Caco-2 (cell line): Measurements from ENCODE around the gene FSTL3. TPM values are rescaled to one million over a fixed set of nuclear protein-coding genes. Genes with fewer than 3 reads are reported as not detected.
"Not testable (repeated sequence)": the region's sequence is repeated elsewhere in the genome, so short reads cannot be mapped to it uniquely, and the experiment has no call there.

ENCODE experiments used
- BruUV-seq: library from RNA; stranded (reverse); fragments of 400-500 nt; replicated peaks from 2 replicates; lab custom pipeline; 2021; lab: Mats Ljungman, UMichigan
- CTCF ChIA-PET: fragments of 300-600 bp; sonication (Branson Sonifier 250); formaldehyde crosslinking; loops from one replicate; lab custom pipeline; 2022; ENCODE audit warnings: antibody characterized with exemption; lab: Charles Lee
- POLR2A ChIA-PET: fragments of 300-600 bp; sonication (Branson Sonifier 250); formaldehyde crosslinking; loops from one replicate; lab custom pipeline; 2022; ENCODE audit warnings: antibody characterized with exemption; lab: Charles Lee
- DNase-seq, 2 experiments: peaks; one replicate each; pipeline versions ENCODE4 v3.0.0 to v3.0.0-alpha.2; 2020 to 2022
- H3K27me3 ChIP-seq: replicated peaks from 2 replicates; pipeline ENCODE4 v1.6.0; 2011; ENCODE audit warnings: low read length; ENCODE audit not compliant: control insufficient read depth, insufficient read depth
- H3K36me3 ChIP-seq: 2 replicates; pipeline ENCODE4 v1.5.1; 2011; ENCODE audit warnings: low read length; ENCODE audit not compliant: control insufficient read depth, insufficient read depth
- H3K4me1 ChIP-seq: fragments of 250-450 bp; sonication (Bioruptor Pico); 2 replicates; pipeline ENCODE4 v1.5.1; 2020; ENCODE audit warnings: mild to moderate bottlenecking
- H3K4me3 ChIP-seq: 2 replicates; pipeline ENCODE4 v1.5.1; 2011; ENCODE audit warnings: low read depth, mild to moderate bottlenecking, control low read depth, low read length
- H3K9me3 ChIP-seq: fragments of 250-450 bp; sonication (Bioruptor Pico); 2 replicates; pipeline ENCODE4 v1.5.1; 2020; ENCODE audit warnings: mild to moderate bottlenecking, moderate library complexity
- H3K27ac Mint-ChIP-seq: one replicate; pipeline ENCODE4 v1.8.0; 2022; ENCODE audit warnings: mixed read lengths; ENCODE audit not compliant: unreplicated experiment
- H3K27me3 Mint-ChIP-seq: one replicate; pipeline ENCODE4 v1.8.0; 2022; ENCODE audit warnings: mixed read lengths; ENCODE audit not compliant: insufficient read depth, unreplicated experiment
- H3K36me3 Mint-ChIP-seq: one replicate; pipeline ENCODE4 v1.8.0; 2022; ENCODE audit warnings: mild to moderate bottlenecking, mixed read lengths; ENCODE audit not compliant: insufficient read depth, unreplicated experiment
- H3K4me1 Mint-ChIP-seq: one replicate; pipeline ENCODE4 v1.8.0; 2022; ENCODE audit warnings: low read depth, mixed read lengths; ENCODE audit not compliant: unreplicated experiment
- H3K4me3 Mint-ChIP-seq: one replicate; pipeline ENCODE4 v1.8.0; 2022; ENCODE audit warnings: mild to moderate bottlenecking, moderate library complexity, mixed read lengths; ENCODE audit not compliant: unreplicated experiment
- H3K9me3 Mint-ChIP-seq: one replicate; pipeline ENCODE4 v1.8.0; 2022; ENCODE audit warnings: mixed read lengths; ENCODE audit not compliant: unreplicated experiment
- intact Hi-C: fragments of 100-400 bp; cut with micrococcal nuclease; formaldehyde crosslinking; loops from one replicate; pipeline ENCODE4 v1.10.0; 2022; ENCODE audit not compliant: unreplicated experiment
- total RNA-seq: library from RNA; stranded (reverse); gene quantifications from 2 replicates; pipeline ENCODE4 v1.2.3, GENCODE V29; 2022
- TF ChIP-seq, protein P1 (sequence below), 2 experiments: fragments of 200-600 bp in 1 of 2; IDR thresholded peaks; 1 replicate in 1 of 2; 2 replicates in 1 of 2; pipeline versions ENCODE4 v1.5.1 to v1.8.0; 2011 to 2022; ENCODE audit warnings: antibody characterized with exemption in 1 of 2, control low read depth in 1 of 2, inconsistent platforms in 1 of 2, low read depth in 1 of 2, low read length in 1 of 2, mild to moderate bottlenecking in 1 of 2, moderate library complexity in 1 of 2; ENCODE audit not compliant: insufficient read depth in 1 of 2, severe bottlenecking in 1 of 2, unreplicated experiment in 1 of 2

FSTL3 gene
- total RNA-seq, 1 experiment from 2014 or later = 26.3 TPM

- H3K9me3 ChIP-seq, H3K9me3 Mint-ChIP-seq, H3K36me3 ChIP-seq, BruUV-seq, H3K27me3 ChIP-seq, H3K4me3 ChIP-seq, H3K27me3 Mint-ChIP-seq, intact Hi-C loops, H3K4me1 Mint-ChIP-seq, CTCF ChIA-PET: not testable (repeated sequence)
- H3K36me3 Mint-ChIP-seq = peaks cover 25% of the 10 kb centered on the region
- POLR2A ChIA-PET = interaction anchor here (1.5 kb wide), 1 partner anchor 12 kb away, joined by 4 read pairs; no protein-coding TSS in a partner anchor
- peaks cover 21% of the 10 kb centered on the region for H3K4me1 ChIP-seq
- DNase-seq = peak; percentile 70 to 82
- H3K27ac Mint-ChIP-seq = peak overlapping the region; percentile 48
- peak overlapping the region; percentile 58 for H3K4me3 Mint-ChIP-seq
Measured at GRCh38 chr19:668675-669434, 7.3 kb upstream of the FSTL3 start.

- no peak for DNase-seq
- intact Hi-C loops = no loop called here
- ChIA-PET POLR2A (no interaction called here), CTCF (no interaction called here)
- H3K4me3 Mint-ChIP-seq = no peak overlapping the region
- H3K27me3 Mint-ChIP-seq = no peaks in the 10 kb centered on the region
- no peaks in the 10 kb centered on the region for H3K9me3 Mint-ChIP-seq
- H3K27ac Mint-ChIP-seq = no peak overlapping the region
- Histone ChIP-seq H3K27me3 (no peaks in the 10 kb centered on the region), H3K4me3 (no peak overlapping the region), H3K4me1 (peaks cover 19% of the 10 kb centered on the region), H3K36me3 (no peaks in the 10 kb centered on the region), H3K9me3 (peaks cover 6% of the 10 kb centered on the region; the same call in 1 of the 2 replicates)
- no TSS peak for BruUV-seq
- H3K4me1 Mint-ChIP-seq = peaks cover 5% of the 10 kb centered on the region
- H3K36me3 Mint-ChIP-seq = peaks cover 24% of the 10 kb centered on the region
- TF ChIP-seq, protein P1, sequence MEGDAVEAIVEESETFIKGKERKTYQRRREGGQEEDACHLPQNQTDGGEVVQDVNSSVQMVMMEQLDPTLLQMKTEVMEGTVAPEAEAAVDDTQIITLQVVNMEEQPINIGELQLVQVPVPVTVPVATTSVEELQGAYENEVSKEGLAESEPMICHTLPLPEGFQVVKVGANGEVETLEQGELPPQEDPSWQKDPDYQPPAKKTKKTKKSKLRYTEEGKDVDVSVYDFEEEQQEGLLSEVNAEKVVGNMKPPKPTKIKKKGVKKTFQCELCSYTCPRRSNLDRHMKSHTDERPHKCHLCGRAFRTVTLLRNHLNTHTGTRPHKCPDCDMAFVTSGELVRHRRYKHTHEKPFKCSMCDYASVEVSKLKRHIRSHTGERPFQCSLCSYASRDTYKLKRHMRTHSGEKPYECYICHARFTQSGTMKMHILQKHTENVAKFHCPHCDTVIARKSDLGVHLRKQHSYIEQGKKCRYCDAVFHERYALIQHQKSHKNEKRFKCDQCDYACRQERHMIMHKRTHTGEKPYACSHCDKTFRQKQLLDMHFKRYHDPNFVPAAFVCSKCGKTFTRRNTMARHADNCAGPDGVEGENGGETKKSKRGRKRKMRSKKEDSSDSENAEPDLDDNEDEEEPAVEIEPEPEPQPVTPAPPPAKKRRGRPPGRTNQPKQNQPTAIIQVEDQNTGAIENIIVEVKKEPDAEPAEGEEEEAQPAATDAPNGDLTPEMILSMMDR (IDR thresholded peaks at IDR 0.05; ENCODE audit: insufficient read depth in 1 of 2, low read depth in 1 of 2, low read length in 1 of 2, severe bottlenecking in 1 of 2, unreplicated experiment in 1 of 2) = no peak
Measured at GRCh38 chr19:670609-671075, 5.5 kb upstream of the FSTL3 start.

GRCh38 chr19:674282-675151 lies 1.7 kb upstream of the FSTL3 start:
- POLR2A ChIA-PET = no interaction called here
- CTCF ChIA-PET = interaction anchor here (0.6 kb wide), 1 partner anchor 12 kb away, joined by 7 read pairs; the partner anchor contains the start of gene RNF126
- no peak for DNase-seq
- Mint-ChIP-seq H3K27ac (no peak overlapping the region), H3K4me1 (peaks cover 5% of the 10 kb centered on the region), H3K36me3 (peaks cover 20% of the 10 kb centered on the region), H3K4me3 (no peak overlapping the region), H3K27me3 (no peaks in the 10 kb centered on the region), H3K9me3 (no peaks in the 10 kb centered on the region)
- Histone ChIP-seq H3K9me3 (no peaks in the 10 kb centered on the region), H3K4me1 (peaks cover 17% of the 10 kb centered on the region), H3K4me3 (no peak overlapping the region), H3K36me3 (no peaks in the 10 kb centered on the region; the same call in 1 of the 2 replicates), H3K27me3 (no peaks in the 10 kb centered on the region)
- no TSS peak for BruUV-seq
- TF ChIP-seq, protein P1 (IDR thresholded peaks at IDR 0.05; ENCODE audit: insufficient read depth in 1 of 2, low read depth in 1 of 2, low read length in 1 of 2, severe bottlenecking in 1 of 2, unreplicated experiment in 1 of 2) = no peak
- intact Hi-C loops = no loop called here
